OCI-LY7 (cell line): Measurements from ENCODE around the gene SETD7. TPM values are rescaled to one million over a fixed set of nuclear protein-coding genes. Genes with fewer than 3 reads are reported as not detected.

ENCODE experiments used
- BruUV-seq: library from RNA; stranded (reverse); fragments of 400-500 nt; replicated peaks from 2 replicates; lab custom pipeline; 2021; lab: Mats Ljungman, UMichigan
- CTCF ChIA-PET: fragments of 300-600 bp; sonication (Branson Sonifier 250); formaldehyde crosslinking; loops from one replicate; lab custom pipeline; 2022; ENCODE audit warnings: antibody characterized with exemption; ENCODE audit not compliant: unreplicated experiment; lab: Charles Lee
- POLR2A ChIA-PET: fragments of 300-600 bp; sonication (Branson Sonifier 250); formaldehyde crosslinking; loops from one replicate; lab custom pipeline; 2022; ENCODE audit warnings: antibody characterized with exemption; lab: Charles Lee
- DNase-seq: peaks from one replicate; pipeline ENCODE4 v3.0.0-alpha.2; 2015; ENCODE audit warnings: low spot score
- H2AFZ ChIP-seq: fragments of 200-600 bp; sonication (generic), shearing (Covaris generic); 2 replicates; pipeline ENCODE4 v1.6.1; 2014; ENCODE audit warnings: mild to moderate bottlenecking, antibody characterized with exemption, low read length, moderate library complexity
- H3K27ac ChIP-seq: fragments of 200-600 bp; sonication (generic); 2 replicates; pipeline ENCODE4 v1.5.1; 2014; ENCODE audit warnings: mixed run types, low read depth, mild to moderate bottlenecking, moderate library complexity, low read length, inconsistent platforms; ENCODE audit not compliant: poor library complexity, severe bottlenecking
- H3K36me3 ChIP-seq: fragments of 200-600 bp; sonication (generic); 2 replicates; pipeline ENCODE4 v1.6.1; 2014; ENCODE audit warnings: mild to moderate bottlenecking, antibody characterized with exemption, low read length, moderate library complexity, mixed read lengths; ENCODE audit not compliant: insufficient read depth
- H3K4me1 ChIP-seq: fragments of 200-600 bp; sonication (generic); 2 replicates; pipeline ENCODE4 v1.5.1; 2014; ENCODE audit warnings: mild to moderate bottlenecking, low read length; ENCODE audit not compliant: insufficient read depth, poor library complexity, severe bottlenecking
- H3K4me2 ChIP-seq: fragments of 200-600 bp; sonication (generic); 2 replicates; pipeline ENCODE4 v1.6.1; 2014; ENCODE audit warnings: mild to moderate bottlenecking, low read length
- H3K4me3 ChIP-seq: fragments of 200-600 bp; sonication (generic); 2 replicates; pipeline ENCODE4 v1.5.1; 2014; ENCODE audit warnings: mild to moderate bottlenecking, low read depth, low read length; ENCODE audit not compliant: poor library complexity, severe bottlenecking
- H3K79me2 ChIP-seq: fragments of 200-600 bp; sonication (generic); 2 replicates; pipeline ENCODE4 v1.6.1; 2016; ENCODE audit warnings: low read depth, mild to moderate bottlenecking, low read length, moderate library complexity, mixed read lengths; ENCODE audit not compliant: insufficient read depth
- H3K9me2 ChIP-seq: fragments of 200-600 bp; sonication (generic); 2 replicates; pipeline ENCODE4 v1.6.1; 2016; ENCODE audit warnings: mild to moderate bottlenecking, low read length, mixed read lengths; ENCODE audit not compliant: insufficient read depth
- H3K9me3 ChIP-seq: fragments of 200-600 bp; sonication (generic); 2 replicates; pipeline ENCODE4 v1.6.1; 2014; ENCODE audit warnings: mild to moderate bottlenecking, mixed run types, low read length, mixed read lengths
- H4K20me1 ChIP-seq: fragments of 200-600 bp; sonication (generic); 2 replicates; pipeline ENCODE4 v1.6.1; 2014; ENCODE audit warnings: mild to moderate bottlenecking, antibody characterized with exemption, low read length, moderate library complexity, mixed read lengths; ENCODE audit not compliant: insufficient read depth
- CTCF ChIP-seq: fragments of 200-600 bp; sonication (generic); conservative IDR thresholded peaks from 2 replicates; pipeline ENCODE4 v1.5.1; 2014; ENCODE audit warnings: mild to moderate bottlenecking, antibody characterized with exemption, low read length, moderate library complexity, mixed read lengths
- EZH2phosphoT487 ChIP-seq: fragments of 200-600 bp; sonication (generic); IDR thresholded peaks from 2 replicates; pipeline ENCODE4 v1.6.1; 2018; ENCODE audit warnings: low read depth, borderline replicate concordance, mild to moderate bottlenecking, mixed run types, antibody characterized with exemption, low read length, moderate library complexity, mixed read lengths
- intact Hi-C: fragments of 100-400 bp; cut with micrococcal nuclease; formaldehyde crosslinking; loops from one replicate; pipeline ENCODE4 v1.10.0; 2022; ENCODE audit not compliant: unreplicated experiment
- total RNA-seq, 2 experiments: library from RNA; depleted of rRNA in 1 of 2; stranded (reverse); fragments of >200 nt in 1 of 2; shearing (Covaris generic) in 1 of 2; gene quantifications; 2 replicates each; pipeline ENCODE4 v1.2.3, GENCODE V29; 2014 to 2022

The SETD7 gene
- total RNA-seq, 2 experiments from 2014 or later, result 17.6 to 37.3 TPM

GRCh38 chr4:139457318-139457717 lies 98.7 kb downstream of the SETD7 start:
- Histone ChIP-seq H3K9me3 (no peaks in the 10 kb centered on the region), H3K36me3 (peaks cover 10% of the 10 kb centered on the region), H3K79me2 (peaks cover 71% of the 10 kb centered on the region), H3K27ac (no peak overlapping the region), H3K4me3 (no peak overlapping the region), H4K20me1 (peaks cover 22% of the 10 kb centered on the region; the same call in 1 of the 2 replicates), H3K4me1 (peaks cover 34% of the 10 kb centered on the region), H3K9me2 (no peaks in the 10 kb centered on the region), H3K4me2 (peak overlapping the region; percentile 29; the same call in 1 of the 2 replicates), H2AFZ (no peak overlapping the region)
- POLR2A ChIA-PET, result interaction anchor here (0.9 to 2.2 kb wide), 2 partner anchors 12 to 14 kb away, joined by 3 to 6 read pairs; no protein-coding TSS in a partner anchor
- DNase-seq, result no peak
- no TSS peak for BruUV-seq
- CTCF ChIA-PET, result no interaction called here
- TF ChIP-seq CTCF (0 out of 2 replicates have a peak, but pooled peaks have one; percentile 26), EZH2phosphoT487 (no peak)
- intact Hi-C loops, result loop anchor here (10.0 kb wide), 1 partner anchor 1213 kb away; the partner anchor contains the start of gene SLC7A11

DNA sequence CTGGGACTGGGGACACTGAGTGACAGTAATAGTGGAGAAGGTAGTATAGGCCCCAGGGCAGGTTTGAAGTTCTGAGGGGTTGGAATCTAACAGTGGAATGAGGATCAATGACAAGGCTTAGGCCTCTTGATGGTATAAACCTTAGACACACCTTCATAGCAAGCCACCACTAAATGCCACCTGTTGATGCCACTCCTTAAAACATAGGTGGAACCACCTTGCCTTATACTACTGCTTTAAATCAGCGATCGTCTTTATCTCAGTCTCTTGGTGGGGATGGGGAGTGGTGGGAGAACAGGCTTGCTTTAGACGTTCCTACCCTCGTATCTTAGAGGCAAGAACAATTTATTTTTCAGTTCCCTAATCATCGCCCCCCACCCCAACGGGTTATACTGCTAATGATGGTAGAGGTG lies 100.9 kb downstream of the SETD7 start:
- H3K36me3 ChIP-seq, result 0 out of 2 replicates have a peak, but pooled peaks cover 2% of the 10 kb centered on the region
- intact Hi-C loops, result loop anchor here (10.0 kb wide), 1 partner anchor 1210 kb away; the partner anchor contains the start of gene SLC7A11

More for the DNA sequence above, 100.9 kb downstream of the SETD7 start:
- DNase-seq, result peak; percentile 18
- no peaks in the 10 kb centered on the region for H3K9me3 ChIP-seq
- ChIA-PET POLR2A (interaction anchor here (0.5 to 1.2 kb wide), 3 partner anchors 20 to 264 kb away, joined by 4 to 5 read pairs (median 4); no protein-coding TSS in a partner anchor), CTCF (no interaction called here)
- no peaks in the 10 kb centered on the region for H3K9me2 ChIP-seq
- peak overlapping the region; percentile 88 for H3K27ac ChIP-seq
- peak overlapping the region; percentile 75; the same call in 1 of the 2 replicates for H2AFZ ChIP-seq
- H3K4me2 ChIP-seq, result peak overlapping the region; percentile 100
- BruUV-seq, result no TSS peak
- TF ChIP-seq EZH2phosphoT487, result no peak
- no peak for TF ChIP-seq CTCF
- peak overlapping the region; percentile 82 for H3K4me3 ChIP-seq
- peaks cover 70% of the 10 kb centered on the region for H3K79me2 ChIP-seq
- peaks cover 22% of the 10 kb centered on the region; the same call in 1 of the 2 replicates for H4K20me1 ChIP-seq
- peaks cover 43% of the 10 kb centered on the region for H3K4me1 ChIP-seq
